Measurements from ENCODE around the gene MAP7D3.

MAP7D3 gene

GRCh38 chrX:136204571-136204970 lies 46.6 kb downstream of the MAP7D3 start:
- no peak for DNase-seq

DNA sequence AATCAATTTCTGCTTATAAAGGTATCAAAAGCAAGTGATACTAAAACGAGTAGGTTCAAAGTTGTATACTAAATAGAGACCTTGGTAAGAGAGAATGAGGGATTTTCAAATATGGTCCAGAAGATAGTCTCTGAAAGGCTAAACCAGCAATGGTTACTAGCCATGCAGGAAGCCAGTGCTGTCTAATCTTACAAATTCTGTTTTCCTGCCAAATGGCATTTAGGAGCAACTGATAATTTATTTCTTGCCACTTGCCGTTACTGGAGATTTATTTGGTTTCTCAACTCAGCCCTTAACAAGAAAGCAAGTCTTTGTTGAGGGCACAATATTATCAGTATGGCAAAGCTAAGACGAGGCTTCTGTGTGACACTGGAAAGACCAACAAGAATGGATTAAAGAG lies 47.2 kb downstream of the MAP7D3 start:
- DNase-seq, result no peak

DNA sequence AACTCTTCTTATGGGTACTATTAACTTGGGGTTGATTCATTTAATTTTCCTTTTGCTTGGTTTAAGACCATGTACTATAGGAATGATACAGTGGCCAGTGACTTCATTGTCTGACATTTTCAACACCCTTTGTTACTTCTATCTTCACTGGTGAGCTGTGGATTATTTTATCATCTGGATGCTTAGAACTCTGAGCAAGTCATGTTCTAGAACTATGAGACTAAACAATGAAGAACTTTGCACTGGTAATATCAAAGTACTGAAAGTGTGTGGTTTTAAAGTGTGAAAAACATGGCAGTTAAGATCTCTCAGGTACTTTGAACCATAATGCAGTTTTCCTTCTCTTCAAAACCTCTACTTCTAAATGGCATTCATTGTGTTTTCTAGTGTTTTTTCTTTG lies 47.8 kb downstream of the MAP7D3 start:
- DNase-seq, result no peak

DNA sequence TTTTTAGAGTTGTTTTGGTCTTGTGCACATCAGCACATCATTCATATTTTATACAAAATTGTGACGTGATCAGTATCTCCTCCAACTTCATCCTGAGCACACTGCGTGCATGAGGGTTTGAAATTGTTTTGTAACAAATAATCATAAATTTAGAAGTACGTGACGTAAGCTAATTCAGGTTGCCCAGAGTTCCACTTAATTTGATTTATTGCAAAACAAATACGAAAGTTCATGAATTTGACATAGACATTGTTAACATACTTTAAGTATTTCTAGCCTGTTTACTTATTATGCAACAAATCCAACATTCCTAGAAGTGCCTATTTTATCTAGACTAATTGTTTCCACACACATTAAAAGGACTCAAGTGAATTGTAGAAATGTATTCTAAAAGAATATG lies 48.3 kb downstream of the MAP7D3 start:
- DNase-seq, result no peak

DNA sequence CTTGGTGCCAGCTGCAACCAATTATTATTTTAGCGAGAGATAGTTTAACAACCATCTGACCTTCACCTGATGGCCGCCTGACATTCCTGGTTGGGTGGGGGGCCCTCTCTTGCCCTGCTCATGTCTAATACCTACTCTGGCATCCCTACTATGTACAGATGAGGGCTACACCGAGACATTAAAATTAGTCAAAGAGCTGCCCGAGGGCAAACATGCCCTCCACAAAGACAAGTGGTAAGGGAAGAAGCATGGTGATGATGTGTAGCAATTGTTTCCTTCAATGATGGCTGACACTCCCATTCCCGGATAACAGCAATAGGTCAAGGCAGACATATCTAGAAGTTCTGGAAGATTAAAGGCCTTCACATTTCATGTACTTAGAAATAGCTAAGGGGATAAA lies 49.6 kb downstream of the MAP7D3 start:
- DNase-seq, result no peak

DNA sequence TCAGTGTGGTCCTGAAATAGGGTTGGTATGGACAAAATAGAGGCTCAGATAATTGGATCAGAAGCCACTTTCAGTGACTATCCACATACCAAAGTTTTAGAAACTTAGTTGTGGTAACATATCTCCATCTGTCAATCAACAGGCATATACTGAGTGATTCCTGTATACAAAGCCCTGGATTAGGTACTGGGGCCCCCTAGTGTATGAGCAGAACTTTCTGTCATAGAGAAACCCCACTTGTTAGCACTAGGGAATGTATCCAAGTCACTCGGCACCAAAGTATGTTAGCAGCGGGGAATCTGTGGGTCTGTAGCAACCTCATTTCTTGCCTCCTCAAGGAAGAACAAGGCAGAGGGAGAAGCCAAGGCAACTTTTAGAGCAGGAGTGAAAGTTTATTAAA lies 50.7 kb downstream of the MAP7D3 start:
- no peak for DNase-seq

GRCh38 chrX:136199365-136199764 lies 51.8 kb downstream of the MAP7D3 start:
- no peak for DNase-seq

DNA sequence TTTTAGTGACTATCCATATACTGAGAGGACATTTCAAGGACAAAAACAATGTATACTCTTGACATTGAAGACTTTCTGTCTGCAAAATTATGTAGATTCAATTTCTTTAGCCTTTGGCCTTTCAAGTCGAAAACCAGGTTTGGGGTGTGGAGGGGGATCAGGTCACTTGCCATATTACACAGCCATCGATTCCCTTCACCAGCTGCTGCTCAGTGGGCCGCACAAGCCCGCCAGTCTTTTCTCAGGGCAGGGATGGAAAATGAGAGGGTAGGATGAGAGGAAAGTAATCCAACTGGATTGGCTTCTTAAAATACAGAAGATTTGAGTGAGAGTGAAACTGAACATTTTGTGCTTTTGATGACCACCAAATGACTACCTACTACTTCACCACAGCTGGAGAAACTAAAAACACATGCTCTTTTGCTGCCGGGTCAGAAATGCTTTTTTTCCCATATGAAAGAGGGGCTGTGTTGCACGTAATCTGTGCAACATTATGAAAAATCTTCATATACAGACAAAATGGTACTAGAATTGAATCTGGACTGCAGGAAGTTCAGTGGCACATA lies 52.4 kb downstream of the MAP7D3 start:
- DNase-seq, result no peak

DNA sequence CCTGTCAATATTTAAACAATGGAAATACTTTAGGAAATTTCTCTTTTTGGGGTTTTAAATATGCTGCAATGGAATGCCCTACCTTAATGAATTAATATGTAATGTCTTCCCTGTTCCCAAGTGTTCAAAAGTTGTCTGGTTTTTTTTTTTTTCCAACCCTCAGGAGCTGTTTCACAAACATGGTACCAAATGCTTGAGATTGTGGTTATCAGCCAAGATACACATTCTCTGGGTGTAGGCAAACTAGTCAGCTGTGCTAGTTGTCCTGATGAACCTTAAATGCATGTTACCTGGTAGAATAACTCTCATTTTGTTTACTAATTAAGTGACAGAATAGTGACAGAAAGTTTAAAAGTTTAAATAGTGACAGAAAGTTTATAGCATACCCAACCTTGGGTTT lies 53.2 kb downstream of the MAP7D3 start:
- no peak for DNase-seq

GRCh38 chrX:136196691-136197155 lies 54.5 kb downstream of the MAP7D3 start:
- no peak for DNase-seq

- DNase-seq, result no peak
These were observed 56.0 kb downstream of the MAP7D3 start for GRCh38 chrX:136195247-136195646.

- no peak for DNase-seq
These were observed 56.7 kb downstream of the MAP7D3 start for GRCh38 chrX:136194536-136194935.

- no peak for DNase-seq
These were observed 57.4 kb downstream of the MAP7D3 start for GRCh38 chrX:136193771-136194170.

DNA sequence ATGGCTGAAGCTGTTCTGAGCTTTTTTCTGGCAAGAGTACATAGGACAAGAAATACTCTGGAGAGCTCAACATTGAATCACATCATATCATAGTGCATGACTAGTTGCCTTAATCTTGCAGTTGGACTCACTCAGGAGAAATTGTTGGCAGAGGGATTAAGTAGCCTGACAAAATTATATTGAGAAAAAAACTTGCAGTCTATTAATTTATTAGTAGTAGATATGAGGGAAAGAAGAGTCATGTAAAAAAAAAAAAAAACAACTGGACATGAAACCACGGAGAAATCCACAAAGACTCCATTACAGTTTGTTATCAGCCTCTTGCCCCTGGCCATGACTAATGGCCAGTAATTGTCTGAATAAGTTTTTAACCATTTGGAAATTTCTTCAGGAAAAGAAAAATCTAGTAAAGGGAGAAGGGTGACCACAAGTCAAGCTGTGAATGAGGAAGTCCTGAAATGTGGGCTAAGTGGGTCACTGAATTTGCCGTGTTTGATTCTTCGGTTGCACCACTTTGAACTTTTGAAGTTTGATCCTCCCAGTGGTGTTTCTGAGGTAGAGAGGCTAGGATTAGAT lies 58.3 kb downstream of the MAP7D3 start:
- DNase-seq, result no peak

DNA sequence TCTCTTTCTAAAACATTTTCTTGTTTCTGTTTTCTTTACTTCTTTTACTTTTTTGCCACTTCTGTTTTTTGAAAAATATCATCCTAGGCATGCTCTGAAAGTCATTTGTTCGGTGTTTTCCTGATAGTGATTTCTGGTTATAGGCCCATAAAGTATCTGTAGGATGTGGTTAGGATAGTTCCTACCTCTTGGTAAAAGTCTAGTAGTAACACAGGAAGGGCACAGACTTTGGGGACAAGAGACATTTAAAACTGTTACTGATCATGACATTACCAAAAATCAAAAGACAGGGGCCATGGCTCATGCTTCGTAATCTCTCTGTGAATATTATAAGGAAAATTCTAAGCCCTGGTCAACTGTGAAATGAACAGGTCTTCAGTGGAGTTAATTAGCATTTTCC lies 59.1 kb downstream of the MAP7D3 start:
- DNase-seq, result no peak

DNA sequence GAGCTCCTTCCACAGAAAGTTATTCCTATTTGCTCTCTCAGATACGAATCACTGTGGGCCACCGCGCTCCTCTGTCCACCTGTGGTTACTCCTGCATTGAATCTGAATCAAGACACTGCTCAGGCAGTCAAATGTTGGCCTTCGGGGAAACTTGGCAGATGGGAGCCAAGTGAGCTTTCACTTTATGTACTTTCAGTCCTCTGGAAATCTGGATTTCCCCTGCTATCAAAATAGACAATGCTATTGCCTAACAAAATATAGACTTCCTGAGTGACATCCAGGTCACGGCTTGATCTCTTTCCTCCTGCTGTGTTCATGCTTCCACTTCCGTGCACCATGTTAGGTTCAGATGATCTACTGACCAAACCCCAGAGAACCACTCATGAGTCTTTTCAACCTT lies 60.0 kb downstream of the MAP7D3 start:
- DNase-seq, result no peak

DNA sequence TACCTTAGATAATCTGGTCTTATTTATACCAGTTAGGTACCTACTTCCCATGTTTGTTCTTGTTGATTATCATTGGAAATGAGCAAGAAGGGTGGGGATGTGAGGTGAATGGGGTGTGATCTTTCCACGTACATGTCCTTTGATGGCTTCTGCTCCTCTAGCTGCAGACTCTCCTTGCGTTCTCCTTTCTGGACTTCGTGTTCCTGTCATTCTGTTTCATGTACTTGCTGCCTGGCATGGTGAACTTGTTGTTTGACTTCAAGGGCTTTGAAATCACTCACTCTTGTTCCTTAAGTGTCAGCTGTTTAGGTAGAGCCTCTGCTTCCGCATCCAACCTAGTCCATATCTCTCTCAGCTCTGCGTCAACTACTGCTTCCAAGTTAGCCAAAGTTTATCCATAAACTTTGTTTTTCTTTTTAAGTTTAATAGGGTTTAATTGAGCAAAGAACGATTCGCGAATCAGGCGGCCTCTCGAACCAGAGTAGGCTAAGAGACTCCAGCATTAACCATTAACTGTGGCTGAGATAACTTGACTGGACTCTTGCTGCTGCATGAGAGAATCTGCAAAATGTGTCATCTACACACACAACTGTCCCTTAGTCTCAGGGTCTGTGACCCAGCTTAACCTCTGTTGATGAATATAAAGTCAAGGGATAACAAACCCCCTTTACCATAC lies 61.0 kb downstream of the MAP7D3 start:
- DNase-seq, result no peak

DNA sequence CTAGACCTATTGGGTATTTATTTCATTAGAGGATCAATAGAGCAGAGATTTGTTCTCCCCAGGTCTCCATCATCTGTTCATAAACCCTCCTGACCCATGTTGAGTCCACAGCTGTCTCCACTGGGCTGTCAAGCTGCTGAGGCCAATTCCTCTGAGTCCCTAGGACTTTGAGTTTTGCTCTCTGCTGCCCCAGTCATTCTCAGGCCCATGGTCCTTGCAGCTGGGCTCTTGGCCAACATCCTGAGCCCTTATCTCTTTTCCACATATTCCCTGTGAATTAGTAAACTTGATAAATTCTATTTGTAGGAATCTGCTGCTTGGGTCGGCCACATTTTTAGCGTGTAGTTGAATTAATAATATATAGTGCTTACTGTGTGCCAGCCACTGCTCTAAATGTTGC lies 62.0 kb downstream of the MAP7D3 start:
- DNase-seq, result no peak

DNA sequence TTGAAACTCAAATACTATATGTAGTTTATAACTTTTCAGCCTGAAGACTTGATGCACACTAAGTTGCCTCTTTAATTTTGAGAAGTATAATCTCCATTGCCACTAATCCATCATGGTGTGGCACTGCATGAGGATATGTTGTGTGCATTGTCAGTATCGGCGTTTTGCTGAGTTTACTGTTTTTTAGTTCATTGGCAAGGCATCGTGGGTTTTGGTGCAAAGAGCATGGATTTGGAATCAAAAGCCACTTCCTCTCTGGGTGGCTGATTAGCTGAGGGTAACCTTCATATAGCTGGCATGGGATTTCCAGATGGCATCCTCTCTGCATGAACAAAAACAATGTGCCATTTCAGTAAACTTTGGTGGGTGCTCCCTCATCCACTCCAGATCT lies 65.2 kb downstream of the MAP7D3 start:
- no peak for DNase-seq

- DNase-seq, result no peak
These were observed 65.7 kb downstream of the MAP7D3 start for GRCh38 chrX:136185401-136186022.

- DNase-seq, result no peak
These were observed 67.3 kb downstream of the MAP7D3 start for GRCh38 chrX:136183917-136184316.

DNA sequence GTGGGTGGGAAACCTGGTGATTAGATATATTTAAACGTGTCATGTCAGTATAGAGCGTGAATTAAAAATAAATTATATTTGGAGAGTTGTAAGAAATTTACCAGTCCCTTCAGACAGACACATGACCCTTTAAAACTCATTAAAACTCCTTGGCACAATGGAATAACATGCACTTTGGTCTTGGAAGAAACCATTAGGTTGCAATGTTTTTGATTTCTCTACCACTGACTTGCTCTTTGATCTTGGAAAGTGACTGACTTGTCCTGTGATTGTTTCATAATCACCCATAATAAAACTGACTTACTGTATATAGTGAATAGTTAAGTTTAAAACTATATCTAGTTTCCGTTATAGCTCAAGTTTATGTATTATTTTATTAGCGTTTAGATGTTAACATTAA lies 68.0 kb downstream of the MAP7D3 start:
- DNase-seq, result no peak

- no peak for DNase-seq
These were observed 68.8 kb downstream of the MAP7D3 start for GRCh38 chrX:136182414-136182813.

DNA sequence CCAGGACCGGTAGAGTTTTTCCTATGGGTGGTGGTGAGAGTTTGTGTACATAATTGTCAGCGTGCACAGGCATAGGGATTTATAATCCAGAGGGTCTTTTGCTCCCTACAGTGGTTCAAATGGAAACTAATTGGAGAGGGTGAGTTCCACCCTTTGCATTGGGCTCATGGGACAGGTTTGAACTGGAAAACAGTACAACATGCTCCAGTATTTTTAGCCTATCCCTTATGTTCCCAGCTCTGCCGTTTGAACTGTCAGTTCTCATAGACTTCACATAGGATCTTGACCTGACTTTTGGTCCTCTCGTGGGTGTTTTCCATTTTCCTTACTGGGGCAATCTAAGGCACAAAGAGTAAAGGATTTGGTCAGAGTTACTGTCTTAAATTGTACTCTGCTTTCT lies 72.1 kb downstream of the MAP7D3 start:
- no peak for DNase-seq

Measured in activated CD4-positive, CD25-positive, alpha-beta regulatory T cell treated with anti-CD3 and anti-CD28 coated beads, Interleukin-2, amount 50 U/mL, for 72 hours (primary cell).